Ectodermal cell (in vitro differentiated cells): ENCODE data around the gene SLC6A18.

Experiments used
- H3K27ac ChIP-seq: 2 replicates; pipeline ENCODE4 v1.7.0; 2013; ENCODE audit warnings: mild to moderate bottlenecking, low read depth, low read length; ENCODE audit not compliant: insufficient read depth, poor library complexity, severe bottlenecking
- H3K27me3 ChIP-seq: 2 replicates; pipeline ENCODE4 v1.7.0; 2013; ENCODE audit warnings: mild to moderate bottlenecking, low read length; ENCODE audit not compliant: insufficient read depth, control insufficient read depth, poor library complexity, severe bottlenecking
- H3K36me3 ChIP-seq: one replicate; pipeline ENCODE4 v1.7.0; 2013; ENCODE audit warnings: low read length; ENCODE audit not compliant: control insufficient read depth, insufficient read depth
- H3K4me1 ChIP-seq: one replicate; pipeline ENCODE4 v1.7.0; 2013; ENCODE audit warnings: low read length; ENCODE audit not compliant: control insufficient read depth, insufficient read depth
- H3K4me3 ChIP-seq: 2 replicates; pipeline ENCODE4 v1.7.0; 2013; ENCODE audit warnings: low read depth, low read length, control low read depth; ENCODE audit not compliant: insufficient read depth
- H3K9me3 ChIP-seq: 2 replicates; pipeline ENCODE4 v1.7.0; 2013; ENCODE audit warnings: mild to moderate bottlenecking, low read length, moderate library complexity; ENCODE audit not compliant: control insufficient read depth
- WGBS, 2 experiments: methylation state at CpG; one replicate each; pipeline ENCODE4 v1.1.7; 2013; ENCODE audit warnings: missing lambda C conversion rate in 2 of 2; 5-methylcytosine and 5-hydroxymethylcytosine counted together

SLC6A18 gene

DNA sequence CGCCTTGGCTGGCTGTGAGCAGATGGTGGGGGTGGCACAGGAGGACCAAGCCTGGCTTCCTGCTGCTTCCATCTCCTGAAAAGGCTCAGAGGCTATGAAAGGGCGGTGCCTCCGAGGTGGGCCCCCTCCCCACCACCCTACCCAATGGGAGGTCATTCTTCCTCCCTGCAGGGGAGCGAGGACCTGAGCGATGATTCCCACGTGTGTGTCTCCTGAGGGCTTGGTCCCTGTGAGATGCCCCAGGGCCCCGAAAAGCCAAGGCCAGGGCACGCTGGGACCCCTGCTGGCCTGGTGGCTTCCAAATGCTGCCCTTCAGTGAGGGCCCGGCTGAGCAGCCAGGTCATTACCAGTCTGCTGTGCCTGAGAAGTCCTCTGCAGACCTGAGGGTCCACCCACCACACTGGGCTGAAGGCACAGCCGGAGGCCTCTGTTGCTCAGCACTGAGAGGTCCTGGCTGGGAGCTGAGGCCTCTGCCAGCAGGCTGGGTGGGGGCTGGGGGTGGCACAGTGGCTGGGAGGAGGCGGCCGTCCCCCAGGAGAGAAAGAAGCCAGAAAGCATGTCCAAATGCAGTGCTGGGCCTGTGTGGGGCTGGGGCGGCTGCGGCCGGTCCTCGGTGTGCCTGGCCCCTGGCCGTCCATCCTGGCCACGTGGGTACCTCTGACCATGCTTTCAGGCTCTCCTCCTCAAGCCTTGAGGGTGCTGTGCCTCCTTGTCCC, 37.8 kb upstream of the SLC6A18 start:
- Histone ChIP-seq H3K9me3 (no peaks in the 10 kb centered on the region), H3K4me3 (no peak overlapping the region), H3K4me1 (peaks cover 12% of the 10 kb centered on the region), H3K27ac (no peak overlapping the region), H3K36me3 (no peaks in the 10 kb centered on the region), H3K27me3 (peaks cover 5% of the 10 kb centered on the region)
- 78 to 83% methylated on average over 18 of the region's 18 CpGs for WGBS, 2 experiments

DNA sequence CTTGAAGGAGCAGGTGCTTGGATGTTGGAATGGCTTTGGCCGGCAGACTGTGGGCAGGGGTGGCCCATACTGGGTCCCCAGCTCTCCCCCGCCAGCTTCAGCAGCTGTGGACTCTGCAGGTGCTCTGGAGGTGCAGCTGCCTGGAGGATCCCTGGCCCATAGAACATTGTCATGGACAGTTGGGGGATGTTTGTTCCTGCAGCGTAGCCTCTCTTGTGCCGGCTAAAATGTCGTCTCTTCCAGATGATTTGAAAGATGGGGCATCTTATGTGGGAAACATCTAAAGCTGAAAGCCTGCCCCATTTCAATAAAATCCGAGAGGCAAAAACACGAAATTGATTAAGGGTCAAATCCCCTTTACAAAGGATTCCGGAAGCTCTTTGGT, 37.2 kb upstream of the SLC6A18 start:
- H3K4me3 ChIP-seq = no peak overlapping the region
- no peaks in the 10 kb centered on the region for H3K9me3 ChIP-seq
- peaks cover 7% of the 10 kb centered on the region for H3K27me3 ChIP-seq
- H3K36me3 ChIP-seq = no peaks in the 10 kb centered on the region
- WGBS, 2 experiments = 86 to 92% methylated on average over 8 of the region's 8 CpGs
- H3K4me1 ChIP-seq = peaks cover 6% of the 10 kb centered on the region
- H3K27ac ChIP-seq = no peak overlapping the region

DNA sequence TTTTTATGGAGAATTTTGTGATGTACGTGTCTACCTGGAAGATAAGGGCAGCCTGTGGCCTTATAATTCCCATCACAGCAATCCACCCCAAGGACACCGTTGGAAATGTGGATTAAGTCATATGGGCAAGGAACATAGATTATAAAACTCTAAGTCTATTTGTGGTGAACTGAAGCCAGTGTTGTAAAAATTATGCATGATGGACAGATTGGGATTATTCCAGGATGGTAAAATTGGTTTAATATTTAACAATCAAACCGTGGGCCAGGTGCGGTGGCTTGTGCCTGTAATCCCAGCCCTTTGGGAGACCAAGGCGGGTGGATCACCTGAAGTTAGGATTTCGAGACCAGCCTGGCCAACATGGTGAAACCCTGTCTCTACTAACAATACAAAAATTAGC, 36.7 kb upstream of the SLC6A18 start:
- Histone ChIP-seq H3K4me1 (peaks cover under 1% of the 10 kb centered on the region), H3K4me3 (no peak overlapping the region), H3K9me3 (no peaks in the 10 kb centered on the region), H3K27me3 (peaks cover 12% of the 10 kb centered on the region), H3K27ac (no peak overlapping the region), H3K36me3 (no peaks in the 10 kb centered on the region)
- WGBS, 2 experiments = 51 to 60% methylated on average over 5 to 6 of the region's 6 CpGs

DNA sequence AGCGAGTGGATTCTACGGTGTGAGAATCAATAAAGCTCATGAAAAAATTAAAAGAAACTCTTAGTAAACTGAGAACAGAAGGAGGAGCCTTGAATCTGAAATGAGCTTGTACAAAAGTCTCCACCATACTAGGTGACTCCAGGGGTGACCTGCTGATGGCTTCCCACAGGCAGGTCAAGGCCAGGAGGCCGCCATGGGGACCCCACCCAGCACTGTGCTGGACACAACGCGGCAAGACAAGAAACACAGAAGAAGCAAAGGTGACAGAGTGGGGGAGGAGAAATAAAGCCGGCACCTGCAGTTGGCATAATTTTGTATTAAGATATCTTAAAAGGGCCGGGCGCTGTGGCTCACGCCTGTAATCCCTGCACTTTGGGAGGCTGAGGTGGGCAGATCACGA, 35.9 kb upstream of the SLC6A18 start:
- no peak overlapping the region for H3K27ac ChIP-seq
- no peaks in the 10 kb centered on the region for H3K36me3 ChIP-seq
- no peak overlapping the region for H3K4me3 ChIP-seq
- H3K9me3 ChIP-seq = no peaks in the 10 kb centered on the region
- H3K27me3 ChIP-seq = peaks cover 12% of the 10 kb centered on the region
- H3K4me1 ChIP-seq = no peaks in the 10 kb centered on the region
- WGBS, 2 experiments = 95 to 96% methylated on average over 10 of the region's 10 CpGs

DNA sequence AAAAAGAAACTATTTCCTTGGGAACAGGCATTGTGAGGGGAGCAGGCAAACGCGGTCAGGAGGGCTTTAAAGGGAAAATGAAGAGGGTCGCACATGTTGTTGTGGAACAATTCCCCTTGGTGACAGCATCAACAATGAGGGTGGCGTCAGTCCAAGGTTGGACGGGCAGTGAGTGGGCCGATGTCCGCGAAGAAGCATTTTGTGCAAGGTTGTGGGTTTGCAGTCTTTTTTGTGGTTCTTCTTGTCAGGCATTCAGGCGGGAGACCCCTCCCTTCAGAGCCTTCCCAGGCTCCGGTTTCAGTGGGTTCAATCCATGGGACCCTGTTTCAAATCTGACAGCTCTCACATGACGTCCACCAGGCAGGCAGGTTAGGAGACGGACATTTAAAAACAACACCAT, 34.9 kb upstream of the SLC6A18 start:
- peaks cover 12% of the 10 kb centered on the region for H3K27me3 ChIP-seq
- H3K9me3 ChIP-seq = no peaks in the 10 kb centered on the region
- H3K4me1 ChIP-seq = no peaks in the 10 kb centered on the region
- no peak overlapping the region for H3K4me3 ChIP-seq
- 88% methylated on average over 12 of the region's 12 CpGs for WGBS, 2 experiments
- no peak overlapping the region for H3K27ac ChIP-seq
- no peaks in the 10 kb centered on the region for H3K36me3 ChIP-seq

DNA sequence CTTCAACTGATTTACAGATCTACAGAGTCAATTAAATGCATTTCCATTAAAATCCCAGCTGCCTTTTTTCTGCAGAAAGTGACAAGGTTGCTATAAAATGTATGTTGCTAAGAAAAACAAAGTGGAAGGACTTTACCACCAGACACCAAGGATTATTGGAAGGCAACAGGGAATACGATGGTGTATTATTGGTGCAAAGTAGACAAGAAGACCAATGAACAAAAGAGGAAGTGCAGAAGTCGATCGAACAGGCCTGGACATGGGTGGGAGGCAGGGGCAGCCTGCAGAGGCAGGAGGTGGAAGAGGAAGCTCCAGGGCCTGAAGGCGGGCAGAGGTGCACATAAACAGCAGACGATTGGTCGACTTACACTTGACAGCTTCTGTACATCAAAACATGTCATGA, 34.3 kb upstream of the SLC6A18 start:
- Histone ChIP-seq H3K4me3 (no peak overlapping the region), H3K9me3 (no peaks in the 10 kb centered on the region), H3K4me1 (no peaks in the 10 kb centered on the region), H3K27me3 (peaks cover 12% of the 10 kb centered on the region), H3K27ac (no peak overlapping the region), H3K36me3 (no peaks in the 10 kb centered on the region)
- 77 to 78% methylated on average over 6 of the region's 6 CpGs for WGBS, 2 experiments

DNA sequence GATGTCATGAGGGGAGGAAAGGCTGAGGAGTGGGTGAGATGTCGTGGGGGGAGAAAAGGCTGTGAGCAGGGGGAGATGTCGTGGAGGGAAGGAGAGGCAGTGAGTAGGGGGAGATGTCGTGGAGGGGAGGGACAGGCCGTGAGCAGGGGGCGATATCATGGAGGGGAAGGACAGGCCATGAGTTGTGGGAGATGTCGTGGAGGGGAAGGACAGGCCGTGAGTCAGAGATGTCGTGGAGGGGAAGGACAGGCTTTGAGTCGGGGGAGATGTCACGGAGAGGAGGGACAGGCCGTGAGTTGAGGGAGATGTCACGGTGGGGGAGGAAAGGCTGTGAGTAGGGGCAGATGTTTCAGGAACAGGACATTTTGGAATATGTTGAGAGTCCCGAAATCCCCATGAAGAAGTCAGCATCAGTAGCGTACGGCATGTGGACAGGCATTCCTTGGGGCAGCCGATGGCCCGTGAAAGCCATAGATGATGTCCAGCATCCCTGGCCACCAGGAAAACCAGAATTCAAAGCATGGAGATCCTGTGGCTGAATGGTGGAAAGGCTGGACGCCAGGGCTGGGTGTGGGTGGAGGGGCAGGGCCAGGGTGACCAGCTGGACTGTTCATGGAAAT, 32.1 kb upstream of the SLC6A18 start:
- Histone ChIP-seq H3K36me3 (no peaks in the 10 kb centered on the region), H3K27ac (no peak overlapping the region), H3K9me3 (no peaks in the 10 kb centered on the region), H3K4me3 (no peak overlapping the region), H3K27me3 (peaks cover 12% of the 10 kb centered on the region), H3K4me1 (no peaks in the 10 kb centered on the region)
- 79 to 80% methylated on average over 18 of the region's 18 CpGs for WGBS, 2 experiments

DNA sequence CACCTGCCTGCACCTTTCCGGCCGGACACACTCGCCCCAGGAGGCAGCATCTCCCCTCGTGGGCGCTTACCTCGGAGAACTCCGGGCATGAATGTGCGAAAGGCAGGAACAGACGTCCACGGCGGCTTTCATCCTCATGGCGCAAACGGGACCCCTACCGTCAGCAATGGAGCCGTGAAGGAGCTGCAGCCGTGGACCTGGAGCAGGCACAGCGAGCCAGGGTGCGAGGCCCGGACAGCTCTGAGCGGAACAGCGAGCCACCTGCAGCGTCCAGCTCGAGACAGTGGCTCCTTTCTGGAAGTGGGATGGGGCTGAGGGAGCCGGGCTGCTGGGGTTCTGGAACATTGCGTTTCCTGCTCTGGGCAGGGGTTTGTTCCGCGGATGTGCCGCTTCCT, 31.6 kb upstream of the SLC6A18 start:
- Histone ChIP-seq H3K36me3 (no peaks in the 10 kb centered on the region), H3K9me3 (no peaks in the 10 kb centered on the region), H3K27ac (no peak overlapping the region), H3K27me3 (peaks cover 12% of the 10 kb centered on the region), H3K4me1 (no peaks in the 10 kb centered on the region), H3K4me3 (no peak overlapping the region)
- WGBS, 2 experiments = 92% methylated on average over 28 of the region's 28 CpGs

DNA sequence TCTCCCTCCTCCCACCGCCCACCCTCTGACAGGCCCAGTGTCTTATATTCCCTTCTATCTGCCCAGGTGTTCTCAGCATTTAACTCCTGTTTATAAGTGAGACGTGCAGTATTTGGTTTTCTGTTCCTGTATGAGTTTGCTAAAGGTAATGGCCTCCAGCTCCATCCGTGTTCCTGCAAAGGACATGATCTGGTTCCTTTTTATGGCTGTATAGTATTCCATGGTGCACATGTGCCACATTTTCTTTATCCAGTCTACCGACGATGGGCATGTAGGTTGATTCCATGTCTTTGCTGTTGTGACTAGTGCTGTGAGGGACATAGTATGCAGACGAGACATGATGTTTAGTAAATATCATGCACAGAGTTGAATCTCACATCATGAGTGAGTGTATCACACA, 30.8 kb upstream of the SLC6A18 start:
- Histone ChIP-seq H3K4me3 (no peak overlapping the region), H3K36me3 (no peaks in the 10 kb centered on the region), H3K27ac (no peak overlapping the region), H3K9me3 (no peaks in the 10 kb centered on the region), H3K4me1 (no peaks in the 10 kb centered on the region), H3K27me3 (peaks cover 12% of the 10 kb centered on the region)
- WGBS, 2 experiments = 93 to 94% methylated on average over 6 of the region's 6 CpGs

DNA sequence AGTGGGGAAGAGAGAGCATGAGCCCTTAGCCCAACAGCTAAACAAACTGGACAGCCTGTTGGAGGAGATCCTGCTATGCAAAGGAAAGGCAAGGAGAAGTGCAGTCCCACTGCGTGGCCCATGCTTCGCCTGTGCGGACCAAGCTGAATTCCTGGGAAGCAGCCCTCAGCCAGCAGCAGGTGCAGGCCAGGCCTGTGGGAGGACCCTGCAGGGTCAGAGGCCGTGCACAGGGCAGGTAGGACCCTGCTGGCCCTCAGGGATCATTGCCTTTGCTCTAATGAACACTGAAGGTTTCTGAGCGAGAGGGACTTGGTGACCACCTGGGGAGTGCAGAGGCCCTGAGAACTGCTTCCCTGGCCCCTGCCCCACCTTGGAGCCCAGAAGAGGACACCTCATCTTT, 29.7 kb upstream of the SLC6A18 start:
- peaks cover 12% of the 10 kb centered on the region for H3K27me3 ChIP-seq

More for the DNA sequence above, 29.7 kb upstream of the SLC6A18 start:
- H3K36me3 ChIP-seq = no peaks in the 10 kb centered on the region
- no peaks in the 10 kb centered on the region for H3K4me1 ChIP-seq
- 94% methylated on average over 5 of the region's 5 CpGs for WGBS, 2 experiments
- H3K9me3 ChIP-seq = no peaks in the 10 kb centered on the region
- H3K4me3 ChIP-seq = no peak overlapping the region
- no peak overlapping the region for H3K27ac ChIP-seq
